ENCODE data around the gene TMEM100.
"Not testable (repeated sequence)": the region's sequence is repeated elsewhere in the genome, so short reads cannot be mapped to it uniquely, and the experiment has no call there.

The TMEM100 gene

DNA sequence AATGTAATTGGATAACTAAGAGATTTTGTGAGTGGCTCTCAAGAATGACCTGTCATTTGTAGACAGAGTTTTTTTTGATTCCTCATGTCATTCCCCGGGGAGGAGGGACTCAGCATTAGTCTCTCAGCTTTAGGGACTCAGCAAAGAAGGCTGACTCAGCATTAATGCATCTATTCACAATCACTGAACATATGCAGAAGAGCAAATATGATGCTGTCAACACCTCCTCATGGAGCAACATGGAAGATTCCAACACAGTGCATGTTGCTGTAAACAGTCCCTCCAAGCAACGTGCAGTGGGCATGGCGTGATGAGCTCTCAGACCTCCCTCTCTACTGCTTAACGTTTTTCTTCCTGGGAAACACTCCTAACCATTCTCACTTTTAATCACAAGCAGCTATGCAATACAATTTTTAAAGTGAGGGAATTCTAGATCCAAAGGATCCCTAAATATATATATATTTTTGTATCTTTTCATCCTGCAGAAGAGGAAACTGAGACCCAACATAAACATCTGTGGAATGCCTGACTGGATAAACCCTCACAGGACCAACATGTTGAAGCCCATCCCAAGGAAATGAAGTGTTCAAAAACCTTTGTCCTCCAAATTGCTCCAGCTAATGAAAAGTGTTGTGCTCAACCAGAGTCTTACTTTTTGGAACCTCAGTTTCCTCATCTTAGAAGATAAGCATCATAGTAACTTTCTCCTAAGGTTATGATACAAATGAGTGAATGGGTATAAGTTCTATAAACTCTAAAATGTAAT is 38.9 kb downstream of the TMEM100 start:
- no peak for DNase-seq

DNA sequence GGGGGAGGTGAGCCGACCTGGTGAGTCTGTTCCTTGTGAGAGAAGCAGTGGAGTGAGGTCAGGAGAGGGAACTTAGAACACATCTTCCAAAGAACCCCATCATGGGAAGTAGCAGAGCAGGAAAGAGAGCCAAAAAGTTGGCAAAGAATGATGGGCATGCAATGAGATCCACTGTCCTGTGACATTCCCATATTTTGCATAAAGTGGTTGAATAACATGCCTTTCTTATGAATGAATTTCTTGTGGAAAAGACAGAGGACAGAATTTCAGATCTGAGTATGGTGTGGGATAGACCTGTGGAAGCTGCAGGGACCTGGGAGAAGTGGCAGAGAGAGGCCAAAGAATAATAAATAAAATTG is 41.3 kb downstream of the TMEM100 start:
- DNase-seq, result no peak

DNA sequence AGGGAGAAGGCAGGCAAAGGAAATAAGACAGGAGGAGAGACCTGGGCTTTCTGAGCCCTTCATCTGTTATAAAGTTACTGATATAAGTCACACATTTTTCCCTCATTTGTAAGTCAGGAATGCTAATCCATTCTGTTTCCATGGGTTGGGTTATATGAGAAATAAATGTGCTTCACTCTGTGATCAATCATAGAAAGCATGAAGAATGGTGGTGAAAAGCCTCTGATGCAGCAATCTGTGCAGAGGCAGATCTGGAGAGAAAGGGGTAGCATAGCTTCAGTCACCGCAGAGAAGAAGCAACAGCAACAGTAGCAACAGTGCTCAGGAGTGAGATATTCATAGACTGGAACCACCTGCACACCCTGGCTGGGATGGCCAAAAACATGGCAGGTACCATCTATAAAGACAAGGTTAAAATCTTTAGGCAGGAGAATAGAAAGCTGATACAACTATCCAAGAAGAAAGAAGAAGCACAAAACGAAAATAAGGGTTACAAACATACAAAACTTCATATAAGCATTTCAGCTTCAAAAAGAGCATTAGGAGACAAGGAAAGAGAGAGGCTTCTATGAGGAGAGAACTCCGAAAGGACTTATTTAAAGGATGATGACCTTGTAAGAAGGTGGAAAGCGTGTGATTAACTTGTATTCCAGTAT is 41.9 kb downstream of the TMEM100 start:
- DNase-seq, result no peak

DNA sequence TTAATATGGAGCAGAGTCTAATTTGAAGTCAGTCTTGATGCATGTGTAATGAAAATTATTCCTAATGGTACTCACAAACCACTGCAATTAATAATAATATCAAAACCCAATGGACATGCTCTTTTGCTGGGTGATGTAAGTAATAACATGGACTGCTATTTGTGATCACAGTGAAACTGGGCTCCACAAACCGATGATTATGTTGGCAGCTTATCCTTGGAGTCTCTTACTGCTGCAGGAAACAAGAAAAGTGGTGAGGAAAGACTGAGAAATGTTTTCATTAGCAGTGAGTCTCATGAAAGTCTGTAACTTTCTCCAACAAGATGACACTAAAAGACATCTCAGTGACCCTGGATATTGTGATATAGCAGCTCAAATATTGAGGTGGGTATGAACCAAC is 45.2 kb downstream of the TMEM100 start:
- no peak for DNase-seq

DNA sequence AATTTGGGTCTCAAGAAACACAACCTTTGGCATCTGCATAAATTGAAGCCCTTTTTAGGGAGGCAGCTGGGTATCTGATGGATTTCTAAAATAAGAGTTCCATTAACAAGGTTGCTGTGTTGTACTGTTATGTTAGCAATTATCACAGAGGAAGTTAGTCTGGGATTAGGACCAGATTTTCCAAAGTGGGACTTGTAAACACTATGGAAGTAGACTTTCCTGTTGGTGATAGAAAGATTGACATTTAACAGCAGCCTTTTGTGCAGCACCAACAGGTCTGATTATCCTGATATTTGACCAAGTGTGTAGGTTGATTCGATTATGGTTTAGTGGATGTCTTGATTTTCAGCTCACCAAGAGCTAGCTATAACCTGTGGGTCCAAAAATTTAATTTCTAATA is 46.4 kb downstream of the TMEM100 start:
- no peak for DNase-seq

DNA sequence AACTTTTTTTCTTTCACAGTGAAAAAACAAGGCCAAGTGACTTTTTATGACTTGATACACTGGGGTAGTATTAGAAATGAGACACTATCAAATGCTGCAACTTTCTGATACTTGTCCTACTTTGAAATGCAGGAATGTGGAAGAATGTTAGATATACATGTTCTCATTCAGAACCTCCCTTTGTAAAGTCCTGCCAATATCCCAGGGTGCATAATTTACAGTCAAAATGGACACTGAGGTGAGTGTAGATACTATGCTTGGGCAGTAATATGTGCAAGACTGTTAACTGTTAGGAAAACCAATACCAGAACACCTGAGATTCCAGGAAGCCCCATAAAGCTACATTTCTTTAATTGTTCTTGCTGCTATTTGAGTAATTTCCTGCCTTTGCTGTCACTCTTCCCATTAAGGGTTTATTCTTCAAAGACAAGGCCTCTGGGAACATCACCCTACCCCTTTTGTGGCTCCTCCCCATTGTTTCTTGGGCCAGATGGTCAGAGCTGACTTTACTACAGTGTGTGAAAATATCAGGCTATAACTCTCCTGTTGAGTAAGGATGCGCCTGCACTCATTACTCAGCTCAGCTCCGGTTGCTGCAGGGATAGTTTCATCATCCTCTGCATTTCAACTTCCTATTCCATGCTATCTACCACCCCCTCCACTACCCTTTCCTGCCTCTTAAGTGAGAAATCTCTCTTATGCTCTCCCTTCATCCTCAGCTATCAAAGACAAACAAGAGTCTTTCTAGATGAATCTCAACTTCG is 48.7 kb downstream of the TMEM100 start:
- no peak for DNase-seq

DNA sequence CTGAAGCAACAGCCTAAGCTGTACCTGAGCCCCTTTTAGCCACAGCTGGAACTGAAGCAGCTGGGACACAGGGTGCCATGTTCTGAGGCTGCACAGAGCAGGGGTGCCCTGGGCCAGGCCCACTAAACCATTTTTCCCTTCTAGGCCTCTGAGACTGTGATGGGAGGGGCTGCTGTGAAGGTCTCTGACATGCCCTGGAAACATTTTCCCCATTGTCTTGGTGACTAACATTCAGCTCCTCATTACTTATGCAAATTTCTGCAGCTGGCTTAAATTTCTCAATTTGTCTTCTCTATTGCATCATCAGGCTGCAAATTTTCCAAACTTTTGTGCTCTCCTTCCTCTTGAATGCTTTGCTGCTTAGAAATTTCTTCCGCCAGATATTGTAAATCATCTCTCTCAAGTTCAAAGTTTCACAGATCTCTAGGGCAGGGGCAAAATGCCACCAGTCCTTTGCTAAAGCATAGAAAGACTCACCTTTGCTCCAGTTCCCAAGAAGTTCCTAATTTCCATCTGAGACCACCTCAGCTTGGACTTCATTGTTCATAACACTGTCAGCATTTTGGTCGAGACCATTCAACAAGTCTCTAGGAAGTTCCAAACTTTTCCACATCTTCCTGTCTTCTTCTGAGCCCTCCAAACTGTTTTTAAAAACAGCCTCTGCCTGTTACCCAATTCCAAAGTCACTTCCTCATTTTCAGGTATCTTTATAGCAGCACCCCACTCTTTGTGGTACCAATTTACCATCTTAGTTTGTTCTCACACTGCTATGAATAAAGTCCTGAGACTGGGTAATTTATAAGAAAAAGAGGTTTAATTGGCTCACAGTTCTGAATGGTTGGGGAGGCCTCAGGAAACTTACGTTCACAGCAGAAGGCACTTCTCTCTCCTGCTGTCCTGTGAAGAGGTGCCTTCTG is 49.8 kb downstream of the TMEM100 start:
- no peak for DNase-seq

DNA sequence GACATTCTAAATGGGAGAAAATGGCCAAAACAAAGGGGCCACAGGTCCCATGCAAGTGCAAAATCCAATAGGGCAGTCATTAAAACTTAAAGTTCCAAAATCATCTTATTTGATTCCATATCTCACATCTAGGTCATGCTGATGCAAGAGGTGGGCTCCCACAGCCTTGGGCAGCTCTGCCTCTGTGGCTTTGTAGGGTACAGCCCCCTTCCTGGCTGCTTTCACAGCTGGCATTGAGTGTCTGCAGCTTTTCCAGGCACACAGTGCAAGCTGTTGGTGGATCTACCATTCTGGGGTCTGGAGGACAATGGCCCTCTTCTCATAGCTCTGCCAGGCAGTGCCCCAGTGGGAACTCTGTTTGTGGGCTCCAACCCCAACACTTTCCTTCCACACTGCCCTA is 50.7 kb downstream of the TMEM100 start:
- DNase-seq, result not testable (repeated sequence)

Data from NCI-H748 treated with DMSO at 0.1 percent for 48 hours (cell line).